Endothelial cell of hepatic sinusoid (primary cell): ENCODE data around the gene RNF180.

Experiments used
- in situ Hi-C: cut with HindIII; loops from 2 replicates; pipeline ENCODE4 v1.10.0; 2017; ENCODE audit warnings: low sequenced_read_pairs

The RNF180 gene

DNA sequence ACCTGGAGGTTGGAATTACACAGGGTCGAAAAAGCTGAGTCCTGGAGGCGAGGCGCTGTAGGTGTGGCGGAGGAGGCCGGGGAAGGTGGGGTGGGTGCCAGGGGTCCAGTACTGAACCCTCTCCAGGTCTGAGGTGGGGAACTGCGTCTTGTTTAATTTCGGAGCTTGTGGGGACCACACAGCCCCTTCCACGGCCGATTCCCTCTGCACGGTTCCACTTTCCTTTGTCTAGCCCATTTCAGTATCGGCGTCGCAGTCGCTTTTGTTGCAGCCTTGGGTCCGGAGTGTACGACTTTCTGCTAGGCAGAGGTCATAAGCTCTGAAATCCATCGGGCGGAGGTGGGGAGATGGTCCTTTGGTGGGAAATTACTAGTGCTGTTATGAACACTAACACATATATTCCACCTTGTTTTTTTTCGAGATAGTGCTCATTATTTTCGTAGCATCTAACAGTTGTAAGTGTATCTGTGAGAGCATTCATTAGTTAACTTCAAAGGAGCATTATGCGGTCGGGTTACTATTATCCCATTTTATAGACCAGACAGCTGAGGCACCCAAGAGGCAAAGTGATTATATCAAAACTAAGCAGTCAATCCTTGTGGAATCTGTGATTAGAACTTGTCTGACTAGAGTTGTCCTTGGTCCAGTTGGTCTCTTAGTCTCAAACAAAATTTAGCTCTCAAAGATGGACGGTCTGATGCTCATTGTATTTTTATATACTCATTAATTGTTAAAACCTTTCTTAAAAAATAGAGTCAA, 737 bp downstream of the RNF180 start:
- in situ Hi-C loops, result no loop called here

GRCh38 chr5:64176301-64176700, 10.7 kb downstream of the RNF180 start:
- in situ Hi-C loops, result no loop called here

- in situ Hi-C loops, result no loop called here
Measured at GRCh38 chr5:64180661-64181343, 15.2 kb downstream of the RNF180 start.

- in situ Hi-C loops, result no loop called here
Measured at GRCh38 chr5:64181440-64181839, 15.8 kb downstream of the RNF180 start.

DNA sequence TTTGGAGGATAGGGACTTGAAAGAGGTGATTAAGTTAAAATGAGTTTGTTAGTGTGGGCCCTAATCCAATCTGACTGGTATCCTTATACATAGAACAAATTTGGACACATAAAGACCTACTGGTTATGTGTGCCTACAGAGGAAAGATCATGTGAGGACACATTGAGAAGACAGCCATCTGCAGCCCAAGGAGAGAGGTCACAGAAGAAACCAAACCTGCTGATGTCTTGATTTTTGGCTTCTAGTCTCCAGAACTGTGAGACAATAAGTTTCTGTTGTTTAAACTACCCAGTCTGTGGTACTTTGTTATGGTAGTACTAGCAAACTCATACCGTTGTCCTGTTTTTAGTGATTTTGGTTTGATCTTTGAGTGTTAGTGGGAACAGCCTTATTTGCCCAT, 18.3 kb downstream of the RNF180 start:
- in situ Hi-C loops, result no loop called here

GRCh38 chr5:64184832-64185231, 19.2 kb downstream of the RNF180 start:
- in situ Hi-C loops, result no loop called here

GRCh38 chr5:64188776-64189175, 23.1 kb downstream of the RNF180 start:
- in situ Hi-C loops, result no loop called here

- in situ Hi-C loops, result no loop called here
Measured at GRCh38 chr5:64190562-64191306, 25.1 kb downstream of the RNF180 start.

DNA sequence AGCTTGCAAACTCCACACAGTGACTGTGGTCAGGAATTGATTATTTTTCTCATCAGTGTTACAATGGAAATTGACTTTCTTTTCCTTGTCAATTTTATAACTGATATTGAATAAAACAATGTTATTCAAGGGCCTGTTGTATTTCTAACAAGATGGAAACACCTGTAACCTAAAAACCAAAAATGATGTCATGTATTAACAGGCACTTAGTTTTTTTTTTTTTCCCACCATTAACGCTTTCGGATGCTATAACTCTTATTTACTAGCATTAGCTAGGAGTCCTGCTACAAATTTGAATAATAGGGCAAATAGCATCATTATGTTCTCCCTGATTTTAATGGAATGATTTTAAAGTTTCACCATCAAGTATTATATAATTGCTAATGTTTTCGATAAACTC, 30.3 kb downstream of the RNF180 start:
- in situ Hi-C loops, result loop anchor here (5.0 kb wide), 1 partner anchor 34 kb away; no protein-coding TSS in a partner anchor

GRCh38 chr5:64199425-64199824, 33.8 kb downstream of the RNF180 start:
- in situ Hi-C loops, result loop anchor here (5.0 kb wide), 1 partner anchor 37 kb away; no protein-coding TSS in a partner anchor

DNA sequence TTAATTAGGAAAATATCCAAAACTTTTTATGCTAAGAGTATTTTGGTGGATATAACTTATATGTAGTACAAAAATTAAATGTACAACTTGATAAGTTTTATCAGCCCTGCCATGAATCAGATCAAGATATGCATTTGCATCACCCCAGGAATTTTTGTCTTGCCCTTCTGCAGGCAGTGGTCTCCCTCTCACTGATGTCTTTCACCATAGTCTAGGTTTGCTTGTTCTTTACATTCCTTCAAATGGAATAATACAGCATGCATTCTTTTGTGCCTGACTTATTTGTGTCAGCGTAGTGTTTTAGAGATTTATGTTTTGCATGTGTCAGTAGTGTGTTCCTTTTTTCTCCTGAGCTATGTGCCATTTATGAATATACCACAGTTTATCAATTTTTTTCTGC, 36.4 kb downstream of the RNF180 start:
- in situ Hi-C loops, result no loop called here

DNA sequence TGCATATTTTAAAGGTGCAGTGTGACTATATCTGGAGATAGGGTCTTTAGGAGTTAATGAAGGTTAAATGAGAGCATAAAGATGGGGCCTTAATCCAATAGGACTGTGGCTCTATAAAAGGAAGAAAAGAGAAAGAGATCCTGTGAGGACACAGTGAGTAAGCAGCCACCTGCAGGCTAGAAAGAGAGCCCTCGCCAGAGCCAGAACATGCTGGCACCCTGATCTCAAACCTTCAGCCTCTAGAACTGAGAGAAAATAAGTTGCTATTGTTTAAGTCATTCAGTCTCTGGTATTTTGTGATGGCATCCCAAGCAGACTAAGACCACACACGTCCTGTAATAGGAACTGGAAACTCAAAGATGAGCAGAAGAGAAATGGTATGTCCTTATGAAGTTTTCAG, 41.0 kb downstream of the RNF180 start:
- in situ Hi-C loops, result no loop called here

GRCh38 chr5:64207978-64208377, 42.3 kb downstream of the RNF180 start:
- in situ Hi-C loops, result no loop called here

- in situ Hi-C loops, result no loop called here
Measured at GRCh38 chr5:64209353-64209752, 43.7 kb downstream of the RNF180 start.

DNA sequence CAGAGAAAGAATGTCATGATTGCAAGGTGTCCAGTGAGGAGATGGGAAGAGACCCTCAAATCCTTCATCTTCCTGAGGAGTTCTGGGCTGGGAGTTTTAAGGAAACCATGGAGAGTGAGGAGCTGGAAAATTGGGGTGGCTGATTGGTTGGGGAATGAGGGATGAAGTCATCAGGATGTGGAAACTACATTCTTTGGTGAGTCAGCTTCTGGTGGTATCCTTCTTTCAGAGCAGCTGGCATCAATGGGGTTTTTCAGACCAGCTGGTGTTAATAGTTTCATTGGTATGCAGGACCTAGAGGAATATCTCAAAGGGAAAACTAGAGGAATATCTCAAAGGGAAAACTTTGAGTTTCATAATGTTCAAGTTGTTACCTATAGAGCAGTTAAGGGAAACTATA, 45.2 kb downstream of the RNF180 start:
- in situ Hi-C loops, result no loop called here

DNA sequence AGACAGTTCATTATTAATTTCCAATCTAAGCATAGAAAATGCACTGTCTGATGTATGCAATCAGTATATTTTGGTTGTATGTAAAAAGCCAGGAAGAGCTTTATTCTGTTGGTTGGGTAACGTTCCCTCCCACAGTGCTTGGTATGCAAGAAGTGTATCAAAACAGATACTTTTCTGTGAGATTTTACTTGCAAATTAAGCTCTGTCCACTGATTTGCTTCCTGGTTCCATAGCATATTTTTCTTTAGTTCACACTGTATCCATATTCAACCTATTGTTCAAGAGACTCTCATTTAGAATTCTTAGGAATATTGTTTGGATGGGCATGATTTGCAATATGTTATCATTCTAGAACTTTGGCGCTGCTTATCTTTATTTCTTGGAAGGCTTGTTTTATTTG, 47.4 kb downstream of the RNF180 start:
- in situ Hi-C loops, result no loop called here

- in situ Hi-C loops, result no loop called here
Measured at GRCh38 chr5:64213531-64213930, 47.9 kb downstream of the RNF180 start.

- in situ Hi-C loops, result no loop called here
Measured at GRCh38 chr5:64214132-64214531, 48.5 kb downstream of the RNF180 start.

DNA sequence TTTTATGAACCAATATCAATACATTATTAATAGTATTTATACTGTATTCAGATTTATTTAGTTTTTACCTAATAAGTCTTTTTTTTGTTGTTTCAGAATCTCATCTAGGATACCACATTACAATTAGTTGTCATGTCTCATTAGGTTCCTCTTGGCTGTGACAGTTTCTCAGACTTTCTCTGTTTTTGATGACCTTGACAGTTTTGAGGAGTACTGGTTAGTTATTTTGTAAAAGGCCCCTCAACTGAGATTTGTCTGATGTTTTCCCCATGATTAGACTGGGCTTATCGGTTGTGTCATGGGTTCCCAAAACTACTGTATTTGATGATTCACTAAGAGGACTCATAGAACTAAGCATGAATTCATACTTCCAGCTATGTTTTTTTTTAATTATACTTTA, 56.3 kb downstream of the RNF180 start:
- in situ Hi-C loops, result no loop called here

DNA sequence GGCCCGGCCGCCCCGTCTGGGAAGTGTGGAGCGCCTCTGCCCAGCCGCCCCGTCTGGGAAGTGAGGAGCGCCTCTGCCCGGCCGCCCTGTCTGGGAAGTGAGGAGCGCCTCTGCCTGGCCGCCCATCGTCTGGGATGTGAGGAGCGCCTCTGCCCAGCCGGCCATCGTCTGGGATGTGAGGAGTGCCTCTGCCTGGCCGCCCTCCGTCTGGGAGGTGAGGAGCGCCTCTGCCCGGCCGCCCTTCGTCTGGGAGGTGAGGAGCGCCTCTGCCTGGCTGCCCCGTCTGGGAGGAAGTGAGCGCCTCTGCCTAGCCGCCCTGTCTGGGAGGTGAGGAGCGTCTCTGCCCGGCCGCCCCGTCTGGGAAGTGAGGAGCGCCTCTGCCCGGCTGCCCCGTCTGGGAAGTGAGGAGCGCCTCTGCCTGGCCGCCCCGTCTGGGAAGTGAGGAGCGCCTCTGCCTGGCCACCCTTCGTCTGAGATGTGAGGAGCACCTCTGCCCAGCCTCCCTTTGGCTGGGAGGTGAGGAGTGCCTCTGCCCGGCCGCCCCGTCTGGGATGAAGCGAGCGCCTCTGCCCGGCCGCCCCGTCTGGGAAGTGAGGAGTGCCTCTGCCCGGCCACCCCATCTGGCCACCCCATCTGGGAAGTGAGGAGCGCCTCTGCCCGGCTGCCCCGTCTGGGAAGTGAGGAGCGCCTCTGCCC, 59.8 kb downstream of the RNF180 start:
- in situ Hi-C loops, result loop anchor here (25.0 kb wide), 1 partner anchor 387 kb away; no protein-coding TSS in a partner anchor

GRCh38 chr5:64227131-64227537, 61.5 kb downstream of the RNF180 start:
- in situ Hi-C loops, result loop anchor here (25.0 kb wide), 1 partner anchor 385 kb away; no protein-coding TSS in a partner anchor
